Measurements from ENCODE around the gene ORC1. TPM values are rescaled to one million over a fixed set of nuclear protein-coding genes. Genes with fewer than 3 reads are reported as not detected.

ORC1 gene
- total RNA-seq, 4 donors from 2014 or later, result 0.22 to 1.2 (median 0.81) TPM

DNA sequence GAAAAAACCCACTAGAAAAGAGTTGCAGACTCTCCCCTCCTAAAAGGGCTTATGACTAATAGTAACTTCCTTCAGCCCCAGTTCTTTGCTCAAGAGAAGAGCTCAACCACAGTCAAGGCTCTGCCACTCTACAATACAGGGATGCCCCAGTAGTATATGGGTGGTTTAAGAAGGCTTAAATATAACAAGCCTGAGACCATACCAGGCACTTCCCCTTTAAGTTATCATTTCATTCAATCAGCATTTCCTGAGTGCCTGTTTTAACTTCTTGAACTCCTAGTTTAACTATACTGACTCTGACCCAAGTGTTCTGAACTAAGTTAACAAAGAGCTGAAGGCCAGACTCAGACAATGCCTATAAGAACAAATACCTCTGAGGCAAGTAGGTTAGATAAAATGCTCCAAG, 20.0 kb upstream of the ORC1 start:
- Histone ChIP-seq H3K9me3 (no peaks in the 10 kb centered on the region), H3K4me3 (replicated peaks in 1 of 3) (no peak overlapping the region), H3K4me1 (no peaks in the 10 kb centered on the region), H3K27me3 (no peaks in the 10 kb centered on the region), H3K36me3 (peaks cover 7 to 13% of the 10 kb centered on the region in 2 donors), H3K27ac (peak overlapping the region in 1 of 3 donors; percentile 25)
- intact Hi-C loops (cut with DNase I), result no loop called here
- no peak for TF ChIP-seq CTCF (IDR thresholded peaks at IDR 0.05)
- no peak for TF ChIP-seq POLR2A (IDR thresholded peaks at IDR 0.05)
- DNase-seq, result no peak

GRCh38 chr1:52423771-52424170, 19.5 kb upstream of the ORC1 start:
- Histone ChIP-seq H3K4me3 (replicated peaks in 1 of 3) (no peak overlapping the region), H3K27me3 (no peaks in the 10 kb centered on the region), H3K27ac (peak overlapping the region in 1 of 3 donors; percentile 25), H3K4me1 (no peaks in the 10 kb centered on the region), H3K36me3 (peaks cover 9 to 16% of the 10 kb centered on the region in 2 donors), H3K9me3 (no peaks in the 10 kb centered on the region)
- 71 to 79% methylated on average over 9 of the region's 9 CpGs for WGBS, 2 donors
- TF ChIP-seq POLR2A (IDR thresholded peaks at IDR 0.05) (no peak), CTCF (IDR thresholded peaks at IDR 0.05) (no peak)
- intact Hi-C loops (cut with DNase I), result no loop called here
- peak in 1 of 2 donors; percentile 7 for DNase-seq

DNA sequence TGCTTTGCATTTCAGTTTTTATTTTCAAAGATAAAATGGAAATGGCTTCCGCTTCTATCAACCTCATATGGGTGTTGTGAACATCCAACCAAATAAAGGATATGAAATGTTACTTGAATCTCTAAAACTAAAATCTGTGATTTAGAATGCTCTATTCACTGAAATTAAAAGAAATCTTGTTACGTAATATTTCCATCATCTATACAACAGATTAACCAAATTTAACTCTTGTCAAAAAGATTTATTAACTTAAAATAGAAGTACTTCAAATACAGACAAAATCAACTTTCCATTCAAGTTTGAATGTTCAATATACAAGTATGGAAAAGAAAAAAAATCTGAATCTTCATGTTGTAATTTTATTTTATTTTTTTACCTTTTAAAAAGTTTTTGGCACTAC, 18.8 kb upstream of the ORC1 start:
- 97 to 99% methylated on average over 2 of the region's 2 CpGs for WGBS, 2 donors
- Histone ChIP-seq H3K36me3 (peaks cover 16 to 23% of the 10 kb centered on the region in 2 donors), H3K9me3 (no peaks in the 10 kb centered on the region), H3K4me1 (no peaks in the 10 kb centered on the region), H3K27me3 (no peaks in the 10 kb centered on the region), H3K27ac (no peak overlapping the region), H3K4me3 (replicated peaks in 1 of 3) (no peak overlapping the region)
- TF ChIP-seq CTCF (IDR thresholded peaks at IDR 0.05), result no peak
- no peak for TF ChIP-seq POLR2A (IDR thresholded peaks at IDR 0.05)
- intact Hi-C loops (cut with DNase I), result no loop called here
- no peak for DNase-seq

GRCh38 chr1:52420713-52421112, 16.5 kb upstream of the ORC1 start:
- Histone ChIP-seq H3K27ac (no peak overlapping the region), H3K9me3 (no peaks in the 10 kb centered on the region), H3K4me3 (replicated peaks in 1 of 3) (no peak overlapping the region), H3K27me3 (no peaks in the 10 kb centered on the region), H3K4me1 (no peaks in the 10 kb centered on the region), H3K36me3 (peaks cover 35 to 40% of the 10 kb centered on the region in 2 donors)
- WGBS, 2 donors, result 95 to 98% methylated on average over 1 of the region's 1 CpG
- TF ChIP-seq POLR2A (IDR thresholded peaks at IDR 0.05) (no peak), CTCF (IDR thresholded peaks at IDR 0.05) (no peak)
- intact Hi-C loops (cut with DNase I), result no loop called here
- no peak for DNase-seq

GRCh38 chr1:52416811-52417210, 12.6 kb upstream of the ORC1 start:
- 80 to 81% methylated on average over 2 of the region's 2 CpGs for WGBS, 2 donors
- peaks cover 64 to 65% of the 10 kb centered on the region in 2 donors for H3K36me3 ChIP-seq

More at GRCh38 chr1:52416811-52417210, 12.6 kb upstream of the ORC1 start:
- Histone ChIP-seq H3K4me3 (replicated peaks in 1 of 3) (no peak overlapping the region), H3K27ac (no peak overlapping the region), H3K9me3 (no peaks in the 10 kb centered on the region), H3K4me1 (no peaks in the 10 kb centered on the region), H3K27me3 (no peaks in the 10 kb centered on the region)
- no peak for DNase-seq
- intact Hi-C loops (cut with DNase I), result no loop called here
- TF ChIP-seq POLR2A (IDR thresholded peaks at IDR 0.05) (no peak), CTCF (IDR thresholded peaks at IDR 0.05) (no peak)

All from thyroid gland (tissue), 4 donors.